IMR-90 (cell line): ENCODE measurements around the gene NEURL1B. TPM values are rescaled to one million over a fixed set of nuclear protein-coding genes. Genes with fewer than 3 reads are reported as not detected.
A peak's percentile ranks its signal among the peaks of the same experiment; 100 is the strongest.

Experiments used
- ATAC-seq: fragments of 200-7000 bp; cut with Tn5 transposase; 2 replicates; pipeline ENCODE4 v1.9.1; 2020; ENCODE audit warnings: low read depth, mild to moderate bottlenecking, moderate library complexity
- BruUV-seq: library from RNA; stranded (reverse); fragments of 400-500 nt; replicated peaks from 2 replicates; lab custom pipeline; 2021; lab: Mats Ljungman, UMichigan
- CTCF ChIA-PET: fragments of 300-600 bp; formaldehyde crosslinking; extraction: SDS; loops from one replicate; lab custom pipeline; 2021; ENCODE audit warnings: antibody characterized with exemption; lab: Yijun Ruan, JAX
- POLR2A ChIA-PET: fragments of 300-600 bp; sonication (Branson Sonifier 250); formaldehyde crosslinking; loops from one replicate; lab custom pipeline; 2022; ENCODE audit warnings: antibody characterized with exemption; ENCODE audit not compliant: unreplicated experiment; lab: Charles Lee
- DNase-seq: peaks from one replicate; pipeline ENCODE4 v3.0.0; 2013
- H2AFZ ChIP-seq: replicated peaks from 2 replicates; pipeline ENCODE3; 2013; ENCODE audit warnings: low read length, mild to moderate bottlenecking; ENCODE audit not compliant: poor library complexity
- H2AK5ac ChIP-seq: 2 replicates; pipeline ENCODE4 v1.6.1; 2013; ENCODE audit warnings: low read depth, low read length, inconsistent platforms
- H2AK9ac ChIP-seq: replicated peaks from 2 replicates; pipeline ENCODE3; 2013; ENCODE audit warnings: mild to moderate bottlenecking, low read depth, low read length, moderate library complexity; ENCODE audit not compliant: poor library complexity
- H2BK120ac ChIP-seq: 2 replicates; pipeline ENCODE4 v1.6.1; 2013; ENCODE audit warnings: low read depth, low read length, inconsistent platforms
- H2BK15ac ChIP-seq: 3 replicates; pipeline ENCODE4 v1.6.1; 2013; ENCODE audit warnings: low read depth, low read length, inconsistent platforms
- H2BK20ac ChIP-seq: 2 replicates; pipeline ENCODE4 v1.6.1; 2013; ENCODE audit warnings: low read depth, mild to moderate bottlenecking, inconsistent platforms, low read length, moderate library complexity
- H2BK5ac ChIP-seq: 2 replicates; pipeline ENCODE4 v1.6.1; 2013; ENCODE audit warnings: mild to moderate bottlenecking, low read depth, low read length, inconsistent platforms; ENCODE audit not compliant: poor library complexity, severe bottlenecking
- H3K14ac ChIP-seq: replicated peaks from 2 replicates; pipeline ENCODE4 v1.6.1; 2013; ENCODE audit warnings: low read depth, low read length, inconsistent platforms
- H3K18ac ChIP-seq: 2 replicates; pipeline ENCODE4 v1.6.1; 2013; ENCODE audit warnings: low read depth, low read length, control low read depth
- H3K23ac ChIP-seq: 2 replicates; pipeline ENCODE4 v1.6.1; 2013; ENCODE audit warnings: low read depth, low read length, inconsistent platforms
- H3K27ac ChIP-seq: 2 replicates; pipeline ENCODE4 v1.5.1; 2013; ENCODE audit warnings: mild to moderate bottlenecking, control low read depth, low read length; ENCODE audit not compliant: insufficient read depth
- H3K27me3 ChIP-seq: 2 replicates; pipeline ENCODE4 v1.6.1; 2013; ENCODE audit warnings: low read length; ENCODE audit not compliant: control insufficient read depth, insufficient read depth
- H3K36me3 ChIP-seq: 2 replicates; pipeline ENCODE4 v1.6.1; 2013; ENCODE audit warnings: low read length, mixed read lengths; ENCODE audit not compliant: control insufficient read depth, insufficient read depth
- H3K4ac ChIP-seq: 2 replicates; pipeline ENCODE4 v1.6.1; 2013; ENCODE audit warnings: low read depth, low read length, inconsistent platforms
- H3K4me1 ChIP-seq: 2 replicates; pipeline ENCODE4 v1.6.1; 2013; ENCODE audit warnings: low read length, mixed read lengths; ENCODE audit not compliant: control insufficient read depth, insufficient read depth
- H3K4me2 ChIP-seq: 2 replicates; pipeline ENCODE4 v1.6.1; 2013; ENCODE audit warnings: low read depth, mild to moderate bottlenecking, control low read depth, low read length, moderate library complexity
- H3K4me3 ChIP-seq: 2 replicates; pipeline ENCODE4 v1.5.1; 2013; ENCODE audit warnings: low read depth, mild to moderate bottlenecking, control low read depth, low read length, moderate library complexity; ENCODE audit not compliant: insufficient read depth
- H3K56ac ChIP-seq: 2 replicates; pipeline ENCODE4 v1.6.1; 2013; ENCODE audit warnings: low read length, inconsistent platforms; ENCODE audit not compliant: insufficient read depth; ENCODE audit errors: extremely low read depth
- H3K79me1 ChIP-seq, 2 experiments: 2 replicates each; pipeline ENCODE4 v1.6.1; 2013; ENCODE audit warnings: low read length in 2 of 2, inconsistent platforms in 1 of 2, low read depth in 1 of 2
- H3K9ac ChIP-seq: 2 replicates; pipeline ENCODE4 v1.6.1; 2013; ENCODE audit warnings: low read depth, low read length, control low read depth
- H3K9me1 ChIP-seq: 2 replicates; pipeline ENCODE4 v1.6.1; 2013; ENCODE audit warnings: low read length, inconsistent platforms; ENCODE audit not compliant: insufficient read depth
- H3K9me3 ChIP-seq: 2 replicates; pipeline ENCODE4 v1.6.1; 2013; ENCODE audit warnings: low read length; ENCODE audit not compliant: control insufficient read depth, insufficient read depth
- H4K20me1 ChIP-seq: 2 replicates; pipeline ENCODE4 v1.6.1; 2013; ENCODE audit warnings: low read length, inconsistent platforms; ENCODE audit not compliant: insufficient read depth
- H4K5ac ChIP-seq: 2 replicates; pipeline ENCODE4 v1.6.1; 2013; ENCODE audit warnings: mild to moderate bottlenecking, low read depth, low read length, control low read depth
- H4K8ac ChIP-seq, 2 experiments: 2 replicates each; pipeline ENCODE4 v1.6.1; 2013; ENCODE audit warnings: low read depth in 2 of 2, low read length in 2 of 2, control low read depth in 1 of 2, inconsistent platforms in 1 of 2
- H4K91ac ChIP-seq: 2 replicates; pipeline ENCODE4 v1.6.1; 2013; ENCODE audit warnings: low read depth, low read length, inconsistent platforms; ENCODE audit not compliant: insufficient read depth
- BHLHE40 ChIP-seq: fragments of 150-350 bp; IDR thresholded peaks from 2 replicates; pipeline ENCODE4 v1.6.1; 2016; ENCODE audit warnings: mild to moderate bottlenecking, low read depth, low read length
- CHD1 ChIP-seq: IDR thresholded peaks from 2 replicates; pipeline ENCODE4 v1.6.1; 2012; ENCODE audit warnings: low read depth, low read length, improper control_type of control experiment
- FOS ChIP-seq: fragments of 150-350 bp; IDR thresholded peaks from 2 replicates; pipeline ENCODE4 v1.6.1; 2016; ENCODE audit warnings: low read depth, low read length
- MAFK ChIP-seq: IDR thresholded peaks from 2 replicates; pipeline ENCODE4 v1.6.1; 2012; ENCODE audit warnings: low read depth, low read length, improper control_type of control experiment
- MAZ ChIP-seq: IDR thresholded peaks from 2 replicates; pipeline ENCODE4 v1.6.1; 2012; ENCODE audit warnings: low read depth, mild to moderate bottlenecking, low read length, improper control_type of control experiment, moderate library complexity, borderline replicate concordance
- MXI1 ChIP-seq: IDR thresholded peaks from 2 replicates; pipeline ENCODE4 v1.6.1; 2012; ENCODE audit warnings: low read depth, mild to moderate bottlenecking, low read length, moderate library complexity, borderline replicate concordance
- NFE2L2 ChIP-seq: fragments of 150-350 bp; IDR thresholded peaks from 2 replicates; pipeline ENCODE4 v1.6.1; 2016; ENCODE audit warnings: low read depth, mild to moderate bottlenecking, low read length
- RCOR1 ChIP-seq: IDR thresholded peaks from 2 replicates; pipeline ENCODE4 v1.6.1; 2012; ENCODE audit warnings: mild to moderate bottlenecking, low read length, improper control_type of control experiment; ENCODE audit not compliant: insufficient replicate concordance
- RFX5 ChIP-seq: IDR thresholded peaks from 2 replicates; pipeline ENCODE4 v1.8.0; 2012; ENCODE audit warnings: low read depth, mild to moderate bottlenecking, low read length, moderate library complexity
- SMC3 ChIP-seq: fragments of 150-350 bp; IDR thresholded peaks from 2 replicates; pipeline ENCODE4 v1.6.1; 2016; ENCODE audit warnings: low read depth, mild to moderate bottlenecking, antibody characterized with exemption, low read length, moderate library complexity
- USF2 ChIP-seq: fragments of 150-350 bp; IDR thresholded peaks from 2 replicates; pipeline ENCODE4 v1.6.1; 2017; ENCODE audit warnings: mild to moderate bottlenecking, antibody characterized with exemption, low read length, low read depth
- whole genome bisulfite sequencing, 2 experiments: methylation state at CpG; one replicate each; pipeline versions ENCODE4 v1.1.5 to v1.1.7; 2013; ENCODE audit warnings: missing lambda C conversion rate in 2 of 2; ENCODE audit not compliant: insufficient read length in 1 of 2; ENCODE audit errors: extremely low coverage in 2 of 2; 5-methylcytosine and 5-hydroxymethylcytosine counted together
- dilution Hi-C: fragments of 300-500 bp; cut with HindIII; formaldehyde crosslinking; loops from one replicate; pipeline ENCODE4 v1.14.3; 2018; ENCODE audit warnings: low sequenced_read_pairs; ENCODE audit not compliant: unreplicated experiment
- in situ Hi-C: fragments of 300-500 bp; cut with MboI; formaldehyde crosslinking; loops from 3 replicates; pipeline ENCODE4 v1.14.3; 2019; ENCODE audit warnings: low sequenced_read_pairs, inconsistent platforms, mixed read lengths
- intact Hi-C: fragments of 100-400 bp; cut with micrococcal nuclease; formaldehyde crosslinking; loops from 2 replicates; pipeline ENCODE4 v1.10.0; 2022
- polyA plus RNA-seq, 3 experiments: library from polyadenylated mRNA; depleted of rRNA; stranded (reverse); fragments of >200 nt; gene quantifications; 2 replicates each; pipeline ENCODE4 v1.2.3, GENCODE V29; 2012; ENCODE audit warnings: low replicate concordance in 1 of 3
- total RNA-seq: library from RNA; depleted of rRNA; stranded (reverse); fragments of >200 nt; gene quantifications from 2 replicates; pipeline ENCODE4 v1.2.3, GENCODE V29; 2012
- TF ChIP-seq, protein P1 (sequence below): fragments of 150-350 bp; IDR thresholded peaks from 2 replicates; pipeline ENCODE4 v1.6.1; 2016; ENCODE audit warnings: low read depth, mild to moderate bottlenecking, low read length, moderate library complexity, borderline replicate concordance

The NEURL1B gene
- total and polyA plus RNA-seq, 2 of the 4 experiments (the other 2 are of a cell fraction), result 1.8 to 2.8 TPM

GRCh38 chr5:172731680-172732074 lies 90.6 kb downstream of the NEURL1B start (continued):
- TF ChIP-seq USF2, result no peak
- TF ChIP-seq MAZ, result no peak
- no peak for TF ChIP-seq BHLHE40

DNA sequence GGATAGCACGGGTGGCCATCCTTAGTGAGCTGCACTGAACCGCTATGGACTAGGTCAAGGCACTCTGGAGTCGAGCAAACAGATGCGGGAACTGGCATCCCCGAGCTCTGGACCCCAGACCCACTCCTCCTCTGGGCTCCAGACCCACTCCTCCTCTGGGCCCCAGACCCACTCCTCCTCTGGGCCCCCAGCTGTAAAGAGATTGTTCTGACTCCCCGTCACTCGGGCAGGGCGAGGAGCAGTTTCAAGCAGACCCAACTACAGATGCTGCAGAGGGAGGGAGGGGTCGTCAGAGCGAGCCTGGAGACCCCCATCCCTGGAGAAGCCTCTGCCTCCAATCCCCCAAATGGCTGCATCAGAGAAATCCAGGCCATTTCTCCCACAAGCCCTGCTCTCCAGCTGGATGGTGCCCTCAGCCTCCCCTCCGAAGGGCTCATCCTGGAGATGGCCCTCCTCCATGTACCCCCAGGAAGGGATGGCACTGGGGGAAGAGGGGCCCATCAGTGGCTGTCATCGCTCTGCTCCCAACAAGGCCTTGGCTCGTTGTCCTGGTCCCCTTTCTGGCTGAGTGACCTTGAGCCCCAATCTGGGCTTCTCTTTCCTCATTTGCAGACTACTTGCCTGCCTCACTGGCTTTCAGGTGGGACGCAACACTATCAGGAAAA lies 91.3 kb downstream of the NEURL1B start:
- intact Hi-C loops (loop anchor here (5.0 kb wide), 1 partner anchor 35 kb away; no protein-coding TSS in a partner anchor), dilution Hi-C loops (no loop called here), in situ Hi-C loops (no loop called here)
- POLR2A ChIA-PET, result no interaction called here
- Histone ChIP-seq H3K4me1 (peaks cover 18% of the 10 kb centered on the region), H2AFZ (no peak overlapping the region), H4K91ac (peak overlapping the region; percentile 90), H2BK15ac (peak overlapping the region; percentile 74; the same call in 1 of the 3 replicates), H3K79me1 (no peaks in the 10 kb centered on the region; a peak in 1 of 4 replicates), H2BK5ac (no peak overlapping the region), H3K27me3 (peaks cover 2% of the 10 kb centered on the region; the same call in 1 of the 2 replicates), H2AK5ac (peak overlapping the region; percentile 36; the same call in 1 of the 2 replicates), H4K5ac (no peak overlapping the region), H2AK9ac (peak overlapping the region; percentile 92), H3K4ac (peak overlapping the region; percentile 91), H3K9me1 (0 out of 2 replicates have a peak, but pooled peaks cover 18% of the 10 kb centered on the region), H3K18ac (0 out of 2 replicates have a peak overlapping the region, but pooled peaks have one; percentile 4), H4K20me1 (no peaks in the 10 kb centered on the region), H3K9ac (no peak overlapping the region), H3K4me2 (no peak overlapping the region), H4K8ac (peak overlapping the region in 1 of 2 experiments; percentile 97; a peak in 1 of 4 replicates), H3K14ac (no peak overlapping the region), H3K4me3 (no peak overlapping the region), H3K56ac (no peak overlapping the region), H2BK120ac (peak overlapping the region; percentile 90), H3K23ac (no peak overlapping the region), H3K9me3 (no peaks in the 10 kb centered on the region), H3K27ac (no peak overlapping the region), H2BK20ac (peak overlapping the region; percentile 53; the same call in 1 of the 2 replicates), H3K36me3 (no peaks in the 10 kb centered on the region)
- 78% methylated on average over 2 of the region's 14 CpGs; no CpG with 5 or more reads in 1 of the 2 experiments for WGBS, 2 experiments
- no peak for DNase-seq
- CTCF ChIA-PET, result interaction anchor here (1.0 kb wide), 1 partner anchor 17 kb away, joined by 4 read pairs; no protein-coding TSS in a partner anchor
- no TSS peak for BruUV-seq
- TF ChIP-seq NFE2L2, result no peak
- TF ChIP-seq SMC3, result no peak
- TF ChIP-seq MAFK, result no peak
- no peak for TF ChIP-seq CHD1
- no peak for TF ChIP-seq MXI1
- no peak for TF ChIP-seq FOS
- no peak for TF ChIP-seq BHLHE40
- no peak for TF ChIP-seq RFX5
- no peak for TF ChIP-seq RCOR1
- TF ChIP-seq, protein P1, sequence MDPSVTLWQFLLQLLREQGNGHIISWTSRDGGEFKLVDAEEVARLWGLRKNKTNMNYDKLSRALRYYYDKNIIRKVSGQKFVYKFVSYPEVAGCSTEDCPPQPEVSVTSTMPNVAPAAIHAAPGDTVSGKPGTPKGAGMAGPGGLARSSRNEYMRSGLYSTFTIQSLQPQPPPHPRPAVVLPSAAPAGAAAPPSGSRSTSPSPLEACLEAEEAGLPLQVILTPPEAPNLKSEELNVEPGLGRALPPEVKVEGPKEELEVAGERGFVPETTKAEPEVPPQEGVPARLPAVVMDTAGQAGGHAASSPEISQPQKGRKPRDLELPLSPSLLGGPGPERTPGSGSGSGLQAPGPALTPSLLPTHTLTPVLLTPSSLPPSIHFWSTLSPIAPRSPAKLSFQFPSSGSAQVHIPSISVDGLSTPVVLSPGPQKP, result no peak
- TF ChIP-seq MAZ, result no peak
- no peak for TF ChIP-seq USF2
- ATAC-seq, result no peak
